Effector memory CD4-positive, alpha-beta T cell (primary cell): ENCODE data around the gene SYNE3.
"Not testable (repeated sequence)": the region's sequence is repeated elsewhere in the genome, so short reads cannot be mapped to it uniquely, and the experiment has no call there.

Source experiments
- DNase-seq, 3 donors: peaks; one replicate each; pipeline ENCODE4 v3.0.0-alpha.2; 2020
- H3K27ac ChIP-seq: 2 replicates; pipeline ENCODE4 v1.7.0; 2013; ENCODE audit warnings: mild to moderate bottlenecking, low read length, moderate library complexity; ENCODE audit not compliant: insufficient read depth, poor library complexity, severe bottlenecking
- H3K27me3 ChIP-seq: replicated peaks from 2 replicates; pipeline ENCODE4 v1.7.0; 2013; ENCODE audit warnings: mild to moderate bottlenecking, low read length; ENCODE audit not compliant: insufficient read depth, control insufficient read depth, poor library complexity, severe bottlenecking
- H3K36me3 ChIP-seq: 2 replicates; pipeline ENCODE4 v1.7.0; 2013; ENCODE audit warnings: mild to moderate bottlenecking, low read length, moderate library complexity; ENCODE audit not compliant: control insufficient read depth, insufficient read depth
- H3K4me1 ChIP-seq: 2 replicates; pipeline ENCODE4 v1.7.0; 2013; ENCODE audit warnings: low read length, mild to moderate bottlenecking; ENCODE audit not compliant: control insufficient read depth, insufficient read depth, poor library complexity, severe bottlenecking
- H3K4me3 ChIP-seq: 2 replicates; pipeline ENCODE4 v1.7.0; 2013; ENCODE audit warnings: low read length, low read depth, mild to moderate bottlenecking; ENCODE audit not compliant: insufficient read depth, poor library complexity, severe bottlenecking
- H3K9me3 ChIP-seq: 2 replicates; pipeline ENCODE4 v1.7.0; 2013; ENCODE audit warnings: mild to moderate bottlenecking, low read length, moderate library complexity; ENCODE audit not compliant: control insufficient read depth

The SYNE3 gene

DNA sequence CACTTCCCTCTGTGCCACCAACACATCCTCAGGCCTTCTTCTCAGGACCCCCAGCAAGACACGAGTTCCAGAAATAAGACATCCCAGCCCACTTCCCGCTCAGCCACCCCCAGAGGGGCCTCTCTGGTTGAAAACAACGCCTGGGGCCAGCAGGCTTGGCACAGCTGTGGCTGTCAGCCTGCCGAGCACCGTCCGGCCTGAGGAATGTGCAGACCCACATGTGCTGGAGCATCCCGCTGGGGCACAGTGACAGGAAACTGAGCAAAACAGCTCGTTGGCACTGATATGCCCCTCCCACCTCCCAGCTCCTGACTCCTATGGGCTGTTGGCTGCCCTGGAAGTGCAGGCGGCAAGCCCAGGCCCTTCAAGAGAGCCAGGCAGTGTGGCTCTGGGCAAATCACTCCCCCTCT, 1.4 kb downstream of the SYNE3 start:
- H3K36me3 ChIP-seq: peaks cover 6% of the 10 kb centered on the region
- peak overlapping the region; percentile 67 for H3K4me3 ChIP-seq
- peaks cover 61% of the 10 kb centered on the region for H3K4me1 ChIP-seq
- no peaks in the 10 kb centered on the region for H3K9me3 ChIP-seq
- H3K27me3 ChIP-seq: no peaks in the 10 kb centered on the region
- DNase-seq: no peak
- peak overlapping the region; percentile 89 for H3K27ac ChIP-seq

DNA sequence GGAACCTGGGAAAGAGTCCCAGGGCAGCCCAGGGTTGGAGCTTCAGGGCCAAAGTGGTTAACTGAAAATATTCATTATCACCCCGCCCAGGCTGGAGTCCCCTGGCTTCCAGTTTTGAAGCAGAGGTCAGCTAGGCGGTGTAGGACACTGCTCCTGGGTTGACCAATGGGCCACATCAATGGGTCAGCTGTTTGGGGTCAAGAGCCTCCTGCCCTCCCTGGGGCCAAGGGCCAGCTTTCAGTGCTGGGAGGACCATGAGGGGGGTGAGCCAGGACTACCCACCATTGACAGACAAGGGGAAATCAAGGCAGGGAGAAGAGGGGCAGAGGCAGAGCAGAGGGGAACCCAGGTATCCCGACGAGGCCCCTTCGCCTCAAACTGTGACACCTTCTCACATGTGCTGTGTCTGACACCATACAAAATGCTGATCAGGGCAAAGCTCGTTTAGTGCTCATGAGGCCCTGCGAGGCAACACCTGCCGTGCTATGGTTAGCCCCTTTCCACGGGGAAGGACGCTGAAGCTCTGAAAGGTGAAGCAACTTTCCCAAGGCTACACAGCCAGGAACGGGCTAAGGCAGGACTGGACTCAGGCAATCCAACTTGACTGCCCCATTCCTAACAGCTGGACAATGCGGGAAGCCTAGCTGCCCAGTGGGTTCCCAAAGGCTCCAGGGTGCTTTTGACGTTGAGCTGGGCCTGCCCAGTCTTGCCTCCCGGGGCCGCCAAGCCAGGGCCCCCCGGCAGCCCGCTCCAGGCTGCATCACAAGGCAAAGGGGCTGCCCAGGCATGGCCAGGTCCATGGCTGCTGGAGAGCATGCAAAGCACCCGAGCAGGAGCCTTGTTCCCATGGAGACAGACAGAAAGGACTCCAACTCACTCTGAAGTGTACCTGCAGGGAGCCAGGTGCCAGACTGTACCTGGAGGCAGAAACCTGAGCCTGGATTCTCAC, 2.0 kb downstream of the SYNE3 start:
- Histone ChIP-seq H3K27ac (peak overlapping the region; percentile 89), H3K4me1 (peaks cover 55% of the 10 kb centered on the region), H3K4me3 (peak overlapping the region; percentile 67), H3K36me3 (peaks cover 13% of the 10 kb centered on the region), H3K9me3 (no peaks in the 10 kb centered on the region), H3K27me3 (no peaks in the 10 kb centered on the region)
- no peak for DNase-seq

- Histone ChIP-seq H3K4me1 (peaks cover 48% of the 10 kb centered on the region), H3K9me3 (no peaks in the 10 kb centered on the region), H3K4me3 (no peak overlapping the region), H3K27ac (no peak overlapping the region), H3K27me3 (no peaks in the 10 kb centered on the region), H3K36me3 (peaks cover 16% of the 10 kb centered on the region)
- no peak for DNase-seq
Observed at GRCh38 chr14:95513291-95513690, 3.2 kb downstream of the SYNE3 start.

GRCh38 chr14:95511687-95512086, 4.8 kb downstream of the SYNE3 start:
- no peaks in the 10 kb centered on the region for H3K9me3 ChIP-seq
- peaks cover 47% of the 10 kb centered on the region for H3K4me1 ChIP-seq
- no peaks in the 10 kb centered on the region for H3K27me3 ChIP-seq
- H3K4me3 ChIP-seq: no peak overlapping the region
- DNase-seq: no peak
- H3K27ac ChIP-seq: no peak overlapping the region
- H3K36me3 ChIP-seq: peaks cover 16% of the 10 kb centered on the region

DNA sequence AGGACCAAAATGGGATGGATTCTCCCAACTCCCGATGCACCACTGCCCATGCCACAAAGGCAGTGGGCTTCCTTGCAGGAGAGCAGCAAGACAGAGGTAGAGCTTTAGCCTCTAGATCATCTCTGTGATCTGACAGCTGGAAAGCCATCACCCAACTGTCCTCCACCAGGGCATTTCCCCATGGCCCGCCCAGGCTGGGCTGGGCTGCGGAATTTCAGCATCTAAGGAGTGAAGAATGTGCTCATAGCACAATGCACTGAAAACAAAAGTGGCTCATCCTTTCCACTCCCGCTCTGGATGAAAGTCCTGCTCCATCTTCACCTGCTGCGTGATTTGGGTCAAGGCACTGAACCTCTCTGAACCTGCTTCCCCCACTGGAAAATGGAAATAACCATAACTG, 5.6 kb downstream of the SYNE3 start:
- H3K4me3 ChIP-seq: no peak overlapping the region
- H3K27ac ChIP-seq: no peak overlapping the region
- peaks cover 16% of the 10 kb centered on the region for H3K36me3 ChIP-seq
- no peaks in the 10 kb centered on the region for H3K27me3 ChIP-seq
- H3K9me3 ChIP-seq: no peaks in the 10 kb centered on the region
- DNase-seq: no peak
- H3K4me1 ChIP-seq: peaks cover 49% of the 10 kb centered on the region

- not testable (repeated sequence) for H3K27me3 ChIP-seq, H3K9me3 ChIP-seq, H3K4me3 ChIP-seq, DNase-seq, H3K27ac ChIP-seq
- Histone ChIP-seq H3K4me1 (peaks cover 45% of the 10 kb centered on the region), H3K36me3 (peaks cover 16% of the 10 kb centered on the region)
Observed at GRCh38 chr14:95510344-95510743, 6.1 kb downstream of the SYNE3 start.

GRCh38 chr14:95509495-95509894, 7.0 kb downstream of the SYNE3 start:
- DNase-seq: no peak
- Histone ChIP-seq H3K27me3 (no peaks in the 10 kb centered on the region), H3K4me1 (peaks cover 43% of the 10 kb centered on the region), H3K36me3 (peaks cover 16% of the 10 kb centered on the region), H3K4me3 (no peak overlapping the region), H3K9me3 (no peaks in the 10 kb centered on the region), H3K27ac (no peak overlapping the region)

- Histone ChIP-seq H3K9me3 (no peaks in the 10 kb centered on the region), H3K27me3 (no peaks in the 10 kb centered on the region), H3K4me1 (peaks cover 32% of the 10 kb centered on the region), H3K36me3 (peaks cover 16% of the 10 kb centered on the region), H3K27ac (no peak overlapping the region), H3K4me3 (no peak overlapping the region)
- DNase-seq: no peak
Observed at GRCh38 chr14:95508377-95508776, 8.1 kb downstream of the SYNE3 start.

GRCh38 chr14:95507701-95508103, 8.7 kb downstream of the SYNE3 start:
- H3K36me3 ChIP-seq: peaks cover 16% of the 10 kb centered on the region
- H3K4me3 ChIP-seq: no peak overlapping the region
- peaks cover 31% of the 10 kb centered on the region for H3K4me1 ChIP-seq
- no peak overlapping the region for H3K27ac ChIP-seq
- no peaks in the 10 kb centered on the region for H3K27me3 ChIP-seq
- no peaks in the 10 kb centered on the region for H3K9me3 ChIP-seq
- no peak for DNase-seq

DNA sequence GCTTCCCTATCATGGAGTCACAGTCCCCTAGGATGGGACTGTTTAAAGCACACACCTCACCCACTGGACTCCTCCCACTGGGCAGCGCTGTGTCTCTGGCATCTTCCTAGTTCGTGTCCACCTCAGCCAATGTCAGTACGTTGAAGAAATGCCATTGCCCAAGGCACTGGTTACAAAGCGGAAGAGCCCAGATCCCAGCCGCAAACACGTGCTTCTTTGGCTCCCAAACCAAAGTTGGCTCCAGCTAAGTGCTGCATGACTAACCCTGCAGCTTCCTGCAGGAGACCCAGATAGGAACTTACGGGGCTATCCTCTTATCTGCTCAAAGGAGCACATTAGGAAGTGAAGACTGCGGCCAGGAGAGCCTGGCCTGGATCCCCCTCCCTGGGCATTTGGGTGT, 9.3 kb downstream of the SYNE3 start:
- Histone ChIP-seq H3K4me1 (peaks cover 31% of the 10 kb centered on the region), H3K27ac (no peak overlapping the region), H3K9me3 (no peaks in the 10 kb centered on the region), H3K36me3 (peaks cover 16% of the 10 kb centered on the region), H3K27me3 (no peaks in the 10 kb centered on the region), H3K4me3 (no peak overlapping the region)
- DNase-seq: no peak
